HG02798 (cell line): Measurements from ENCODE around the gene COMMD9.

ENCODE experiments used
- ATAC-seq: cut with Tn5 transposase; IDR thresholded peaks from one replicate; pipeline ENCODE4 v1.9.1; 2021; ENCODE audit warnings: mild to moderate bottlenecking; ENCODE audit not compliant: unreplicated experiment, poor library complexity

COMMD9 gene

GRCh38 chr11:36300650-36301049 lies 11.4 kb upstream of the COMMD9 start:
- ATAC-seq: no peak

- no peak for ATAC-seq
Measured at GRCh38 chr11:36296884-36297543, 7.8 kb upstream of the COMMD9 start.

GRCh38 chr11:36295926-36296325 lies 6.7 kb upstream of the COMMD9 start, which contains the start of gene PRR5L:
PRR5L (plus strand) TSS chr11:36296288; CDS start chr11:36401122, 104,834 bp downstream.
- ATAC-seq: no peak

- ATAC-seq: peak; percentile 23
Measured at GRCh38 chr11:36292311-36292722, 3.1 kb upstream of the COMMD9 start.

GRCh38 chr11:36288442-36289225 lies 590 bp downstream of the COMMD9 start:
- ATAC-seq: no peak

- ATAC-seq: no peak
Measured at GRCh38 chr11:36282926-36283325, 6.3 kb downstream of the COMMD9 start.

GRCh38 chr11:36281850-36282249 lies 7.4 kb downstream of the COMMD9 start:
- ATAC-seq: no peak

- no peak for ATAC-seq
Measured at GRCh38 chr11:36280531-36280930, 8.7 kb downstream of the COMMD9 start.

- ATAC-seq: no peak
Measured at GRCh38 chr11:36278531-36279282, 10.5 kb downstream of the COMMD9 start.

- ATAC-seq: no peak
Measured at GRCh38 chr11:36274414-36274813, 14.8 kb downstream of the COMMD9 start.

GRCh38 chr11:36273110-36273509 lies 16.1 kb downstream of the COMMD9 start:
- no peak for ATAC-seq

GRCh38 chr11:36271794-36272407 lies 17.3 kb downstream of the COMMD9 start:
- no peak for ATAC-seq

- ATAC-seq: no peak
Measured at GRCh38 chr11:36270701-36271100, 18.5 kb downstream of the COMMD9 start.

- ATAC-seq: no peak
Measured at GRCh38 chr11:36268337-36268985, 20.8 kb downstream of the COMMD9 start.

GRCh38 chr11:36266767-36267166 lies 22.5 kb downstream of the COMMD9 start:
- no peak for ATAC-seq

- ATAC-seq: peak; percentile 78
Measured at GRCh38 chr11:36265793-36266628, 23.2 kb downstream of the COMMD9 start.

GRCh38 chr11:36264973-36265344 lies 24.3 kb downstream of the COMMD9 start:
- ATAC-seq: no peak

GRCh38 chr11:36264011-36264972 lies 24.9 kb downstream of the COMMD9 start:
- ATAC-seq: no peak
